ENCODE results near the gene SETD1B.

Gene SETD1B

GRCh38 chr12:121806546-121807423 is 3.0 kb downstream of the SETD1B start:
- in situ Hi-C loops (cut with HindIII; ENCODE audit: low sequenced_read_pairs) = no loop called here

- in situ Hi-C loops (cut with HindIII; ENCODE audit: low sequenced_read_pairs) = no loop called here
Measured at GRCh38 chr12:121807642-121808347, 4.0 kb downstream of the SETD1B start.

GRCh38 chr12:121808623-121809022 is 4.8 kb downstream of the SETD1B start:
- in situ Hi-C loops (cut with HindIII; ENCODE audit: low sequenced_read_pairs) = no loop called here

- in situ Hi-C loops (cut with HindIII; ENCODE audit: low sequenced_read_pairs) = no loop called here
Measured at GRCh38 chr12:121809712-121810116, 5.9 kb downstream of the SETD1B start.

- in situ Hi-C loops (cut with HindIII; ENCODE audit: low sequenced_read_pairs) = no loop called here
Measured at GRCh38 chr12:121810234-121810817, 6.5 kb downstream of the SETD1B start.

- in situ Hi-C loops (cut with HindIII; ENCODE audit: low sequenced_read_pairs) = no loop called here
Measured at GRCh38 chr12:121810833-121811433, 7.1 kb downstream of the SETD1B start.

GRCh38 chr12:121811434-121812319 is 7.9 kb downstream of the SETD1B start:
- in situ Hi-C loops (cut with HindIII; ENCODE audit: low sequenced_read_pairs) = no loop called here

- in situ Hi-C loops (cut with HindIII; ENCODE audit: low sequenced_read_pairs) = no loop called here
Measured at GRCh38 chr12:121812320-121812871, 8.6 kb downstream of the SETD1B start.

- in situ Hi-C loops (cut with HindIII; ENCODE audit: low sequenced_read_pairs) = no loop called here
Measured at GRCh38 chr12:121812921-121813896, 9.4 kb downstream of the SETD1B start.

- in situ Hi-C loops (cut with HindIII; ENCODE audit: low sequenced_read_pairs) = no loop called here
Measured at GRCh38 chr12:121813951-121814350, 10.1 kb downstream of the SETD1B start.

GRCh38 chr12:121814429-121815119 is 10.8 kb downstream of the SETD1B start:
- in situ Hi-C loops (cut with HindIII; ENCODE audit: low sequenced_read_pairs) = no loop called here

GRCh38 chr12:121815263-121815662 is 11.5 kb downstream of the SETD1B start:
- in situ Hi-C loops (cut with HindIII; ENCODE audit: low sequenced_read_pairs) = no loop called here

- in situ Hi-C loops (cut with HindIII; ENCODE audit: low sequenced_read_pairs) = no loop called here
Measured at GRCh38 chr12:121816925-121817647, 13.3 kb downstream of the SETD1B start.

- in situ Hi-C loops (cut with HindIII; ENCODE audit: low sequenced_read_pairs) = no loop called here
Measured at GRCh38 chr12:121817648-121818043, 13.8 kb downstream of the SETD1B start.

GRCh38 chr12:121819212-121819949 is 15.6 kb downstream of the SETD1B start:
- in situ Hi-C loops (cut with HindIII; ENCODE audit: low sequenced_read_pairs) = no loop called here

- in situ Hi-C loops (cut with HindIII; ENCODE audit: low sequenced_read_pairs) = no loop called here
Measured at GRCh38 chr12:121820056-121820455, 16.2 kb downstream of the SETD1B start.
